ENCODE results near the gene PLPPR5.

GRCh38 chr1:98910827-98911226, 93.8 kb downstream of the PLPPR5 start:
- TF ChIP-seq CTCF (IDR thresholded peaks at IDR 0.05) (no peak), POLR2A (IDR thresholded peaks at IDR 0.05) (no peak)
